ENCODE results near the gene CHKA. TPM values are rescaled to one million over a fixed set of nuclear protein-coding genes. Genes with fewer than 3 reads are reported as not detected.

CHKA gene
- total RNA-seq = 10 to 100 TPM in 1 of 4 donors, 1 to 10 TPM in 3; 1.1 to 13.0 (median 4.2) TPM

DNA sequence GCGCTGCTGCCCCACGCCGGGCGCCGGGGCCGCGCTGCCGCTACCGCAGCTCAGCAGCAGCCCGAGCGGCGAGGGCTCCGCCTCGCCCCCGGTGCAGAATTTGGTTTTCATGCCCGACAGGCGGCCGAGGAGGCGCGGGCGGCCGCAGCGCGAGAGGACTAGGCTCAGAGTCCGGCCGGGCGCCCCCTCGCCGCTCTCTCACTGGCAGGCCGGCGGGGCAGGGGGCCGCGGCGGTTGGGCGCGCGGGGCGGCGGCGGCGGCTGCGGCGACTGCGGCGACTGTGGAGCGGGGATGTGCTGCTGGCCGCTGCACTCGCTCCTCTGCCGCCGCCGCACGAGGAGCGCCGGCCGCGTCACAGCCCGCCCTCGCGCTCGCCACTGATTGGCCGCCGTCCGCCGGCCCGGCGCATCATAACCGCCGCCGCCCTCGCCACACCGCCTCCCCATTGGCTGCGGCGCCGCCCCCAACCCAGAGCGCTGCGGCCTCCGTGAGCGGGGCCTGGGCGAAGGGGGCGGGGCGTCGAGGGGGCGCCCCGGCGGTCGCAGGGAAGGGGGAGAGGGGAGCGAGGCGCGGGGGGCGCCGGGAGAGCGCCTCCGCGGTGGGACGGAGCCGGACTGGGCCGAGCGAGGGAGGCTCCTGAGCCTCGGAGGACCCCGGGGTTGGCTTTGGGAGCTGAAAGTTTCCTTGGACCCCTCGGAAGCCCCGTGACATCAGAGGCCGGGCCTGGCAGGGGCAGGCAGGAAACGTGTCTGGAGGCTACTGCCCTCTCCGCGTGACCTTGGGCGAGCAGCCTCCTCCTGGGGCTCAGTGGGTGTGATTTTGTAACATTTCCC lies at the start of gene CHKA:
Gene CHKA (minus strand): TSS at position 322 of the 833 bp plus-strand sequence. CDS start 211 bp downstream, at position 111.
- Histone ChIP-seq H3K36me3 (no peaks in the 10 kb centered on the region), H3K9me3 (no peaks in the 10 kb centered on the region), H3K4me1 (peaks cover 10 to 52% (median 14%) of the 10 kb centered on the region in 3 donors), H3K27me3 (no peaks in the 10 kb centered on the region), H3K27ac (peak within 1 kb of the TSS; percentile 88 to 98 (median 93)), H3K4me3 (peak within 1 kb of the TSS; percentile 50 to 89 (median 66))
- intact Hi-C loops (cut with DNase I) = no loop called here
- no CpG with 5 or more reads among the region's 107 CpGs for WGBS, 2 donors
- peak in 2 of 4 donors; percentile 85 to 94 for TF ChIP-seq POLR2A (IDR thresholded peaks at IDR 0.05)
- TF ChIP-seq, protein P1, sequence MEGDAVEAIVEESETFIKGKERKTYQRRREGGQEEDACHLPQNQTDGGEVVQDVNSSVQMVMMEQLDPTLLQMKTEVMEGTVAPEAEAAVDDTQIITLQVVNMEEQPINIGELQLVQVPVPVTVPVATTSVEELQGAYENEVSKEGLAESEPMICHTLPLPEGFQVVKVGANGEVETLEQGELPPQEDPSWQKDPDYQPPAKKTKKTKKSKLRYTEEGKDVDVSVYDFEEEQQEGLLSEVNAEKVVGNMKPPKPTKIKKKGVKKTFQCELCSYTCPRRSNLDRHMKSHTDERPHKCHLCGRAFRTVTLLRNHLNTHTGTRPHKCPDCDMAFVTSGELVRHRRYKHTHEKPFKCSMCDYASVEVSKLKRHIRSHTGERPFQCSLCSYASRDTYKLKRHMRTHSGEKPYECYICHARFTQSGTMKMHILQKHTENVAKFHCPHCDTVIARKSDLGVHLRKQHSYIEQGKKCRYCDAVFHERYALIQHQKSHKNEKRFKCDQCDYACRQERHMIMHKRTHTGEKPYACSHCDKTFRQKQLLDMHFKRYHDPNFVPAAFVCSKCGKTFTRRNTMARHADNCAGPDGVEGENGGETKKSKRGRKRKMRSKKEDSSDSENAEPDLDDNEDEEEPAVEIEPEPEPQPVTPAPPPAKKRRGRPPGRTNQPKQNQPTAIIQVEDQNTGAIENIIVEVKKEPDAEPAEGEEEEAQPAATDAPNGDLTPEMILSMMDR (IDR thresholded peaks at IDR 0.05) = peak in 2 of 6 experiments; percentile 7 to 20
- DNase-seq = peak; percentile 58

DNA sequence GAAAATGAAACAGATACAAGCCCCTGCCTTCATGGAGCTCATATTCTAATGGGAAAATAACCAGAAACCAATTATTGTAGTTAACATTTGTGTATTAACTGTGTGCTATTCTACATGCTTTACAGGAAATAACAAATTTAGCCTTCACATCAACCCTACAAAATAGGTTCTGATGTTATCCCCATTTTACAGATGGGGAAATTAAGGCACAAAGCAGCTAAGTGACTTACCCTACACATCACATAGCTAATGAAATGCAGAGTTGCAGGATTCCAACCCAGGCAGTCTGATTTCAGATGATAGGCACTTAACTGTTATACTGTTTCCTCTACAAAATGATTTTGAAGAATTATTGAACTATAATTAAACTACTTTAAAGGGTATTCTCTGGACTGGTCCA lies 48.3 kb upstream of the CHKA start:
- H3K9me3 ChIP-seq = no peaks in the 10 kb centered on the region
- no peaks in the 10 kb centered on the region for H3K27me3 ChIP-seq
- DNase-seq = no peak
- TF ChIP-seq POLR2A (IDR thresholded peaks at IDR 0.05) = no peak
- TF ChIP-seq, protein P1 (IDR thresholded peaks at IDR 0.05) = no peak
- H3K4me1 ChIP-seq = peaks cover 0 to 3% (median 0%) of the 10 kb centered on the region in 3 donors
- H3K36me3 ChIP-seq = peaks cover 15 to 100% (median 59%) of the 10 kb centered on the region in 3 donors
- H3K27ac ChIP-seq = no peak overlapping the region
- intact Hi-C loops (cut with DNase I) = no loop called here
- no peak overlapping the region for H3K4me3 ChIP-seq

DNA sequence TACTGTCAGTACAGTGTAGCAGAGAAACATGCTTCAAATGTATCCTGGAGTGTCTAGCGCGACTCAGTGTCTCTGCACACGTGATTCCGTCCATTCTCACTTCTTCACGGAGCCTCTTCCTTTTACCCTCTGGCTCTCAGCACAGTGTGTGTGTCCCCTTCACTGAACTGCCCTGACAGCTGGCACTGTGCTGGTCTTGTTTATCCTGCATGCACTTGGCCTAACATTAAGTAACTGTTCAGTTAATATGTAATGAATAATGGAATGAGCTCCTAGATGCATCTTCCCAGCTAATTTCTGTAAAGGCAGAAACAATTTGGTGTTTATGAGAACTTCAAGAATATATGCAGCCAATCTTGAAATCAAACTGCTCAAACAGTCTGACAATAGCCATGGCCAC lies 47.5 kb upstream of the CHKA start:
- no peak overlapping the region for H3K4me3 ChIP-seq
- no peak overlapping the region for H3K27ac ChIP-seq
- H3K27me3 ChIP-seq = no peaks in the 10 kb centered on the region
- no peak for TF ChIP-seq POLR2A (IDR thresholded peaks at IDR 0.05)
- H3K4me1 ChIP-seq = peaks cover 0 to 8% (median 0%) of the 10 kb centered on the region in 3 donors
- no peak for DNase-seq
- whole genome bisulfite sequencing, 2 donors = 95 to 97% methylated on average over 5 of the region's 5 CpGs
- peaks cover 15 to 100% (median 51%) of the 10 kb centered on the region in 3 donors for H3K36me3 ChIP-seq
- intact Hi-C loops (cut with DNase I) = no loop called here
- H3K9me3 ChIP-seq = no peaks in the 10 kb centered on the region

DNA sequence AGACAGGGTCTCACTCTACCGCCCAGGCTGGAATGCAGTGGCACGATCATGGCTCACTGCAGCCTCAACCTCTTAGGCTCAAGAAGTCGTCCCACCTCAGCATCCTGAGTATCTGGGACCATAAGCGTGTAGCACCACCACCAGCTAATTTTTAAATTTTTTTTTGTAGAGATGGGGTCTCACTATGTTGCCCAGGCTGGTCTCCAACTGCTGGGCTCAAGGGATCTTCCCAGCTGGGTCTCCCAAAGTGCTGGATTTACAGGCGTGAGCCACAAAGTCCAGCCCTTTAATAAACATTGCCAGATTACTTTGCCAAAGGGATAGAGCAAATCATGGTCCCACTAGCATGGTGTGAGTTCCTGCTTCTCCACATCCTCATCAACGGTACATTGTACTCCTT lies 46.3 kb upstream of the CHKA start:
- Histone ChIP-seq H3K9me3 (no peaks in the 10 kb centered on the region), H3K4me3 (no peak overlapping the region), H3K27me3 (no peaks in the 10 kb centered on the region), H3K4me1 (peaks cover 0 to 8% (median 0%) of the 10 kb centered on the region in 3 donors), H3K27ac (no peak overlapping the region), H3K36me3 (peaks cover 15 to 100% (median 44%) of the 10 kb centered on the region in 3 donors)
- 88 to 93% methylated on average over 4 to 6 of the region's 6 CpGs for WGBS, 2 donors
- no peak for TF ChIP-seq POLR2A (IDR thresholded peaks at IDR 0.05)
- TF ChIP-seq, protein P1 (IDR thresholded peaks at IDR 0.05) = no peak
- intact Hi-C loops (cut with DNase I) = no loop called here
- DNase-seq = no peak

DNA sequence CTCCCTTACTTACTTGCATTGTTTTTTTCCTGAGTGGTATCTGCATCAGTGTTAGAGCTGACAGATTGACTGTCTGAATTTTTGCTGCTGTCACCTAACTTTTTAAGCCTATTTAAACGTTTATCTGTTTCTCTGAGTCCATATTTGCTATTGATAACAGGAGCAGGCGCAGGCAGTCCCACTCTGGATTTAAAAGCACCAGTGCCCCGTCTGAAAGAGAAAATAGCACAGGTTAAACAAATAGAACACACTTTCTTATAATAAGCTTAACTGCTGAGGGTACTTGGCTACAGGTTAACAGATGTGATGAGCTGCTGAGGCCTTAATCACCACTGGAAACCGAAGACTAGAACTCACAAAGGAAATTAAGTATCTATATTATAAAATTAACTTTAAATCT lies 45.8 kb upstream of the CHKA start:
- 76 to 82% methylated on average over 4 of the region's 4 CpGs for WGBS, 2 donors
- Histone ChIP-seq H3K9me3 (no peaks in the 10 kb centered on the region), H3K36me3 (peaks cover 15 to 100% (median 44%) of the 10 kb centered on the region in 3 donors), H3K4me1 (peaks cover 0 to 8% (median 0%) of the 10 kb centered on the region in 3 donors), H3K4me3 (no peak overlapping the region), H3K27me3 (no peaks in the 10 kb centered on the region), H3K27ac (no peak overlapping the region)
- intact Hi-C loops (cut with DNase I) = no loop called here
- no peak for DNase-seq
- no peak for TF ChIP-seq POLR2A (IDR thresholded peaks at IDR 0.05)
- TF ChIP-seq, protein P1 (IDR thresholded peaks at IDR 0.05) = no peak
